Stimulated activated CD4-positive, alpha-beta T cell treated with anti-CD3 and anti-CD28 coated beads, TNF-alpha, amount 100 ng/mL, for 1 hour (primary cell): ENCODE results near the gene MPV17L.
"Not testable (repeated sequence)": the region's sequence is repeated elsewhere in the genome, so short reads cannot be mapped to it uniquely, and the experiment has no call there.

Experiments
- DNase-seq, 3 donors: peaks; one replicate each; pipeline ENCODE4 v3.0.0-alpha.2; 2020; ENCODE audit warnings: low read depth in 3 of 3, low spot score in 1 of 3

MPV17L gene

GRCh38 chr16:15407756-15408155 lies 12.2 kb downstream of the MPV17L start:
- not testable (repeated sequence) for DNase-seq

GRCh38 chr16:15409476-15409875 lies 13.9 kb downstream of the MPV17L start:
- not testable (repeated sequence) for DNase-seq

- no peak for DNase-seq
Measured at GRCh38 chr16:15415511-15415985, 20.0 kb downstream of the MPV17L start.

- no peak for DNase-seq
Measured at GRCh38 chr16:15417197-15417596, 21.6 kb downstream of the MPV17L start.

- DNase-seq: no peak
Measured at GRCh38 chr16:15418206-15418605, 22.7 kb downstream of the MPV17L start.

GRCh38 chr16:15421696-15422095 lies 26.1 kb downstream of the MPV17L start:
- DNase-seq: not testable (repeated sequence)

- DNase-seq: no peak
Measured at GRCh38 chr16:15422222-15422621, 26.7 kb downstream of the MPV17L start.

GRCh38 chr16:15425861-15426260 lies 30.3 kb downstream of the MPV17L start:
- DNase-seq: no peak

GRCh38 chr16:15426796-15427195 lies 31.2 kb downstream of the MPV17L start:
- DNase-seq: no peak

GRCh38 chr16:15427648-15428239 lies 32.2 kb downstream of the MPV17L start:
- peak in 2 of 3 donors; percentile 24 to 33 for DNase-seq

- not testable (repeated sequence) for DNase-seq
Measured at GRCh38 chr16:15430884-15431283, 35.3 kb downstream of the MPV17L start.

- no peak for DNase-seq
Measured at GRCh38 chr16:15434079-15434424, 38.5 kb downstream of the MPV17L start.

GRCh38 chr16:15434425-15435215 lies 39.1 kb downstream of the MPV17L start, which contains the start of gene BMERB1:
Gene BMERB1, plus strand, starts transcription at chr16:15434588. Its CDS starts 66 bp downstream, at chr16:15434654.
- DNase-seq: peak in 1 of 3 donors; percentile 51

- DNase-seq: no peak
Measured at GRCh38 chr16:15435216-15435864, 39.8 kb downstream of the MPV17L start.

- DNase-seq: no peak
Measured at GRCh38 chr16:15439102-15439501, 43.5 kb downstream of the MPV17L start.

- no peak for DNase-seq
Measured at GRCh38 chr16:15439521-15439920, 44.0 kb downstream of the MPV17L start.

- DNase-seq: no peak
Measured at GRCh38 chr16:15440852-15441251, 45.3 kb downstream of the MPV17L start.

- DNase-seq: not testable (repeated sequence)
Measured at GRCh38 chr16:15442140-15442539, 46.6 kb downstream of the MPV17L start.

- DNase-seq: no peak
Measured at GRCh38 chr16:15443753-15444152, 48.2 kb downstream of the MPV17L start.

- DNase-seq: no peak
Measured at GRCh38 chr16:15444264-15444663, 48.7 kb downstream of the MPV17L start.

GRCh38 chr16:15445450-15445849 lies 49.9 kb downstream of the MPV17L start:
- no peak for DNase-seq

- DNase-seq: no peak
Measured at GRCh38 chr16:15446901-15447300, 51.3 kb downstream of the MPV17L start.
